Measurements from ENCODE around the gene CCDC169.

CCDC169 gene

GRCh38 chr13:36259361-36260137 lies 38.1 kb downstream of the CCDC169 start:
- no peaks in the 10 kb centered on the region for H3K9me2 ChIP-seq (ENCODE audit: low read depth, low read length)
- no peaks in the 10 kb centered on the region for H3F3A ChIP-seq (ENCODE audit: insufficient read depth, low read length)
- no peaks in the 10 kb centered on the region for H3K27me3 ChIP-seq (ENCODE audit: insufficient read depth, low read length)
- no peaks in the 10 kb centered on the region for H3K79me2 ChIP-seq (ENCODE audit: insufficient read depth, low read length)
- no peak overlapping the region for H3K4me3 ChIP-seq (ENCODE audit: low read depth, low read length, poor library complexity, severe bottlenecking)
- no peaks in the 10 kb centered on the region for H3K36me3 ChIP-seq (ENCODE audit: insufficient read depth, low read length)
- H3K4me2 ChIP-seq (ENCODE audit: low read length) = no peak overlapping the region
- H3K4me1 ChIP-seq (ENCODE audit: insufficient read depth, low read length, severe bottlenecking) = no peaks in the 10 kb centered on the region
- no peak overlapping the region for H2AFZ ChIP-seq (ENCODE audit: low read length)
- TF ChIP-seq EZH2 (IDR thresholded peaks at IDR 0.05; ENCODE audit: borderline replicate concordance, low read length) (no peak), CTCF (IDR thresholded peaks at IDR 0.05; ENCODE audit: low read length) (no peak)
- no peak overlapping the region for H3K27ac ChIP-seq (ENCODE audit: low read depth, low read length, poor library complexity, severe bottlenecking)
- no peaks in the 10 kb centered on the region for H4K20me1 ChIP-seq (ENCODE audit: insufficient read depth, low read length)
- H3K9ac ChIP-seq (ENCODE audit: low read length) = no peak overlapping the region
- H3K9me3 ChIP-seq (ENCODE audit: low read length) = no peaks in the 10 kb centered on the region

- H3K27me3 ChIP-seq (ENCODE audit: insufficient read depth, low read length) = no peaks in the 10 kb centered on the region
- TF ChIP-seq CTCF (IDR thresholded peaks at IDR 0.05; ENCODE audit: low read length) = no peak
- TF ChIP-seq EZH2 (IDR thresholded peaks at IDR 0.05; ENCODE audit: borderline replicate concordance, low read length) = no peak
- no peaks in the 10 kb centered on the region for H3K36me3 ChIP-seq (ENCODE audit: insufficient read depth, low read length)
- no peak overlapping the region for H3K4me3 ChIP-seq (ENCODE audit: low read depth, low read length, poor library complexity, severe bottlenecking)
- H3K27ac ChIP-seq (ENCODE audit: low read depth, low read length, poor library complexity, severe bottlenecking) = no peak overlapping the region
- no peaks in the 10 kb centered on the region for H3K9me2 ChIP-seq (ENCODE audit: low read depth, low read length)
- no peak overlapping the region for H3K4me2 ChIP-seq (ENCODE audit: low read length)
- H3K9me3 ChIP-seq (ENCODE audit: low read length) = no peaks in the 10 kb centered on the region
- no peak overlapping the region for H3K9ac ChIP-seq (ENCODE audit: low read length)
- no peaks in the 10 kb centered on the region for H3K79me2 ChIP-seq (ENCODE audit: insufficient read depth, low read length)
- H3F3A ChIP-seq (ENCODE audit: insufficient read depth, low read length) = no peaks in the 10 kb centered on the region
- H3K4me1 ChIP-seq (ENCODE audit: insufficient read depth, low read length, severe bottlenecking) = no peaks in the 10 kb centered on the region
- no peaks in the 10 kb centered on the region for H4K20me1 ChIP-seq (ENCODE audit: insufficient read depth, low read length)
- H2AFZ ChIP-seq (ENCODE audit: low read length) = no peak overlapping the region
Observed at GRCh38 chr13:36258831-36259230, 38.8 kb downstream of the CCDC169 start.

- H3K4me2 ChIP-seq (ENCODE audit: low read length) = no peak overlapping the region
- no peaks in the 10 kb centered on the region for H4K20me1 ChIP-seq (ENCODE audit: insufficient read depth, low read length)
- H3K9ac ChIP-seq (ENCODE audit: low read length) = no peak overlapping the region
- no peaks in the 10 kb centered on the region for H3F3A ChIP-seq (ENCODE audit: insufficient read depth, low read length)
- H3K9me3 ChIP-seq (ENCODE audit: low read length) = no peaks in the 10 kb centered on the region
- no peaks in the 10 kb centered on the region for H3K27me3 ChIP-seq (ENCODE audit: insufficient read depth, low read length)
- H2AFZ ChIP-seq (ENCODE audit: low read length) = no peak overlapping the region
- H3K4me3 ChIP-seq (ENCODE audit: low read depth, low read length, poor library complexity, severe bottlenecking) = no peak overlapping the region
- H3K27ac ChIP-seq (ENCODE audit: low read depth, low read length, poor library complexity, severe bottlenecking) = no peak overlapping the region
- no peaks in the 10 kb centered on the region for H3K79me2 ChIP-seq (ENCODE audit: insufficient read depth, low read length)
- no peak for TF ChIP-seq EZH2 (IDR thresholded peaks at IDR 0.05; ENCODE audit: borderline replicate concordance, low read length)
- no peak for TF ChIP-seq CTCF (IDR thresholded peaks at IDR 0.05; ENCODE audit: low read length)
- H3K9me2 ChIP-seq (ENCODE audit: low read depth, low read length) = no peaks in the 10 kb centered on the region
- no peaks in the 10 kb centered on the region for H3K36me3 ChIP-seq (ENCODE audit: insufficient read depth, low read length)
- H3K4me1 ChIP-seq (ENCODE audit: insufficient read depth, low read length, severe bottlenecking) = no peaks in the 10 kb centered on the region
Observed at GRCh38 chr13:36251526-36251925, 46.1 kb downstream of the CCDC169 start.

All from OCI-LY1 (cell line).